ENCODE results near the gene BET1.

The BET1 gene

GRCh38 chr7:93958651-93959050 lies 45.5 kb downstream of the BET1 start:
- no peak for TF ChIP-seq CTCF (IDR thresholded peaks at IDR 0.05; ENCODE audit: low read depth, low read length)
- H3K4me3 ChIP-seq (ENCODE audit: low read depth, low read length): no peak overlapping the region

DNA sequence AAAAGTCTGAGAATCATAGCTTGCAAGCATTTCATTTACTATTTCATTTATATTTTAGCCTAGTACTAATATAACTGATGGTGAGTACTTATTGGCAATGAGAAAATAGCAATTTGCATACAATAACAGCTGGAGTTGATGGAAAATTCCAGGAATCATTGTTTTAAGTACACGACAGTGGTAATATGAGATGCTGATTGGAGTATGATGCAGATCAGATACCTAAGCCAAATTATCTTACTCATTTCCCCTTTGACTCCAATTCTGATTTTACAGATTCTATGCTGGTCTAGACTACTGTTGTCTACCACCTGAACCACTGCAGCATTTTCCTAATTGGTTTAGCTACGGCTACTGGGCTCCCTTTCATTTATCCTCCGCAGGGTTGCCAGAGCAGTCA lies 45.9 kb downstream of the BET1 start:
- no peak for TF ChIP-seq CTCF (IDR thresholded peaks at IDR 0.05; ENCODE audit: low read depth, low read length)
- H3K4me3 ChIP-seq (ENCODE audit: low read depth, low read length): no peak overlapping the region

DNA sequence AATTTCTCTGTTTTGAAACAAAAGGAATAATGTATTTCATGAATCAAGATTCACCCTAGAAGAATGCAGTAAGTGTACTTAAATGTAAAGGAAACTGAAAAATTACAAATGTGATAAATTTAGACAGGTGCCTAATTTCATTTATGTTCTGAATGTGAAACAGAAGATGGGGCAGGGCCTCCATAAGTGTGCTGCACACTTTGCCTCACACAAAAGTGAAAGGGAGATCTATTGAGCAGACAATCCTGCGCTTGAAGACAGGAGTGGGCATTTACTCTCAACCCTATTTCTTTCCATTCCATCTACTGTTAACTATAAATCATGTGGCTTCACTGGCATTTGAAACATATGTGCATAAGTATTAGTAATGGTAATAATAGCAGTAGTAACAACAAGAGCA lies 46.4 kb downstream of the BET1 start:
- H3K4me3 ChIP-seq (ENCODE audit: low read depth, low read length): no peak overlapping the region
- TF ChIP-seq CTCF (IDR thresholded peaks at IDR 0.05; ENCODE audit: low read depth, low read length): no peak

DNA sequence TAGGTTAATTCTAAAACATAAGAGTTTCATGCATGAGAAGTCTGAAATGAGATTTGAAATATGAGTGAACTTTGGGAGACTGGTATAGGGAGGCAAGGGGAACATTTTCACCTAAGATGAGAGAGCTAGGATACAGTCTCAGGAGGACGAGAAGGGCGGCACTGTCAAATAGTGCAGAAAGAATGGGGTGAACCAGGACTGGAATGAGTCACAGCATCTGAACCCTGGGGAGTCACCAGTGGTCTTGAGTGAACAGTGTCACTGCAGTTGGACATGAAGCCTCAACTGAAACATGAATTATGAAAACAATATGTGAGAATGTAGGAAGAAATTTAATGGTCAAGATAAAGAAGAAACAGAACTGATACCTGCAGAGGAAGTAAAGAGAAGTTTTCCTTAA lies 48.9 kb downstream of the BET1 start:
- H3K4me3 ChIP-seq (ENCODE audit: low read depth, low read length): no peak overlapping the region
- TF ChIP-seq CTCF (IDR thresholded peaks at IDR 0.05; ENCODE audit: low read depth, low read length): no peak

GRCh38 chr7:93949423-93949822 lies 54.7 kb downstream of the BET1 start:
- no peak overlapping the region for H3K4me3 ChIP-seq (ENCODE audit: low read depth, low read length)
- TF ChIP-seq CTCF (IDR thresholded peaks at IDR 0.05; ENCODE audit: low read depth, low read length): no peak

DNA sequence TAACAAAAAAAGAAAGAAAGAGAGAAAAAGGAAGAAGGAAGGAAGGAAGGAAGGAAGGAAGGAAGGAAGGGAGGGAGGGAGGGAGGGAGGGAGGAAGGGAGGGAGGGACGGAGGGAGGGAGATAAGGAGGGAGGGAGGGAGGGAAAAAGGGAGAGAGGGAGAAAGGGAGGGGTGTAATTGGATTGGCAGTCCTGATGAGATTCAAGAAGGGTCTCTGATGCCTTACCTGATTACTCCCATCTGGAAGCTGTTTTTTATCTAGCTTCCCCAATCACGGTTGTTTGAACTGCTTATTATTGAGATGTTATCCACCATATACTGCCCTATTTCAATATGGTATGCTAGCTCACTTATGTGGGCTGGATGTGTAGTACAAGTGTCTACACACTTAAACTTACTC lies 55.3 kb downstream of the BET1 start:
- H3K4me3 ChIP-seq (ENCODE audit: low read depth, low read length): no peak overlapping the region
- TF ChIP-seq CTCF (IDR thresholded peaks at IDR 0.05; ENCODE audit: low read depth, low read length): no peak

GRCh38 chr7:93948106-93948505 lies 56.0 kb downstream of the BET1 start:
- H3K4me3 ChIP-seq (ENCODE audit: low read depth, low read length): no peak overlapping the region
- no peak for TF ChIP-seq CTCF (IDR thresholded peaks at IDR 0.05; ENCODE audit: low read depth, low read length)
